Spleen (tissue), 7 donors: ENCODE measurements around the gene RIPOR3.

Experiments used
- CTCF ChIP-seq, 11 experiments: fragments of 200-600 bp in 7 of 11; fragments of 450-650 bp in 4 of 11; sonication (generic) in 4 of 11; IDR thresholded peaks in 8 of 11; conservative IDR thresholded peaks in 3 of 11; 1 replicate in 7 of 11; 2 replicates in 4 of 11; pipeline versions ENCODE4 v1.4.0 to v1.8.0; 2016 to 2021; ENCODE audit warnings: antibody characterized with exemption in 11 of 11, inconsistent platforms in 4 of 11, mild to moderate bottlenecking in 1 of 11
- POLR2A ChIP-seq, 3 donors: fragments of 450-650 bp; IDR thresholded peaks; one replicate each; pipeline ENCODE4 v1.5.1; 2017; ENCODE audit warnings: antibody characterized with exemption in 3 of 3, mild to moderate bottlenecking in 1 of 3
- donor health status: DM: no; HTN: no; CAD: no; lungs with moderate emphysema.
- donor health status: DM: no; HTN: no; CAD: no.
- donor health status: DM: no; HTN: no; CAD: no.

GRCh38 chr20:50545126-50545525 is 146.2 kb downstream of the RIPOR3 start:
- TF ChIP-seq CTCF (IDR thresholded peaks at IDR 0.05 in 8 of 11, conservative IDR thresholded peaks at IDR 0.05 in 3 of 11) = no peak
- TF ChIP-seq POLR2A (IDR thresholded peaks at IDR 0.05) = no peak
